Measurements from ENCODE around the gene MYL12B.
A peak's percentile ranks its signal among the peaks of the same experiment; 100 is the strongest.
"Not testable (repeated sequence)": the region's sequence is repeated elsewhere in the genome, so short reads cannot be mapped to it uniquely, and the experiment has no call there.

The MYL12B gene

GRCh38 chr18:3261373-3262233, at the start of gene MYL12B:
TSS of gene MYL12B (plus strand) at chr18:3262133. CDS start at chr18:3272899, 10,766 bp downstream.
- DNase-seq: peak; percentile 23 to 93 (median 71)

GRCh38 chr18:3212657-3213056, 49.3 kb upstream of the MYL12B start:
- DNase-seq: no peak

DNA sequence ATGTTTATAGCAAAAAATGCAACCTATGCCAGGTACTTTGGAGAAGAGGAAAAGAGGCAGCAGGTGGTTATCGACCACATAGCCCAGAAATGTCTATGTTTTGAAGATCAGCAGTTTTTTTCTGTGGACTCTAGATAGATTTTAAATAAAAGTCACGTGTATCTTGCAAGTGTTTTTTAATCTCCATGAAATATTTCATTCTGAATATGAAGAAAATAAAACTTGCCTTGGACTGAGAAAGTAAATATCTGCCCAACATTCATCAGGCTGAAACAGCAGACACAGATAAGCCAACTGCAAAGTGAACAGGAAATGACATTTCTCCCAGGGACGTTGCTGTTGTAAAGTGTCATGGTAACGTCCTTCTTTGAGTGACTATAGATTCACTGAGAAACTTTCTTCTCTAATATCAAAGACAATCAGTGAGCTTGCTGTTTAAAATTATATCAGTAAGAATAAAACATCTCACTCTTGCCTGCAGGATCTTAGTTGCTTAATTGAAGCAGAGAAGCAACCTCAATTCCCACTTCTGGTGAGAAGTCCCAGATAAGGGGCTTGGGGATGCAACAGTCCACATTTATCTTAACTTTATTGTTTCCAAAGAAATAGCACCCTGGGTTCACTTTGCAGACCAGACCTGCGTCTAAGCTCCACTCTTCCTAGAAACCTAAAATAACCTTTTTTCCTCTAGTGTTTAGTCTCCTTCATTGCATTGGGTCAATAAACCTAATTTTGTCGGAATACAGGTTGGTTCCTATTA, 48.5 kb upstream of the MYL12B start:
- DNase-seq: no peak

- no peak for DNase-seq
Measured at GRCh38 chr18:3214855-3215637, 46.9 kb upstream of the MYL12B start.

DNA sequence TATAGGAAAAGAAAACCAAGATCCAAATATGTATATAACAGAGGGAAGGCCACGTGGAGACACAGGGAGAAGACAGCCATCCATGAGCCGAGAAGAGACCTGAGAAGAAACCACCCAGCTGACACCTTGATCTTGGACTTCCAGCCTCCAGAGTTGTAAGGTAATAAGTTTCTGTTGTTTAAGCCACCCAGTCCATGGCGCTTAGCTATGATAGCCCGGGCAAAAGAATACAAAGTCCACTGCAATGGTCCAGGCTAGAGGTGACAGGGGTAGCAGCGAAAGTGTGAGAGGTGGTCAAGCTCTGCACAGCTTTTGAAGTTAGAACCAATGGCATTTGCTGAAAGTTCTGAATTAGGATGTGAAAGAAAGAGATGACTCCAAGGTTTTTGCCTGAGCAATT, 44.9 kb upstream of the MYL12B start:
- DNase-seq: no peak

- no peak for DNase-seq
Measured at GRCh38 chr18:3217948-3218647, 43.8 kb upstream of the MYL12B start.

DNA sequence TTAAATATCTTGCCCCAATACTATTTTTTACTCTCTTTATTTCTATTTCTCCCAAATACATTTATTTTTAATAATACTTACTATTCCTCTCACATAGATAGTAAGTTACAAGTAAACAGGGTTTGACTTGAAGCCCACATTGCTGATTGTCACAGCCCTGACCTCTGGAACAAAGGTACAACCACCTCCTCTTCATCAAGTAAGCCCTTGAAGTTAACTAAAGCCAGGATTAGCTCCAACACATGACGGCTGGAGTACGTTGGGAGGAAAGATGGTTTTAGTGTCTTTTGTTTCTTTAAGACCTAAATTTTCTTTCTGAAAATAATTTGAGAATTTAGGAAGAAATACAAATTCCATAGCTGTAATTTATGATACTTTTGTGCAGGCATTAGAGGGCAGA, 43.1 kb upstream of the MYL12B start:
- no peak for DNase-seq

GRCh38 chr18:3219241-3219630, 42.7 kb upstream of the MYL12B start:
- no peak for DNase-seq

GRCh38 chr18:3219631-3220335, 42.1 kb upstream of the MYL12B start, which contains the start of gene MYOM1:
TSS of gene MYOM1 (minus strand) at chr18:3219968. CDS start at chr18:3215223, 4,745 bp downstream.
- peak in 1 of 51 donors; percentile 18 for DNase-seq

GRCh38 chr18:3220868-3221267, 41.1 kb upstream of the MYL12B start:
- not testable (repeated sequence) for DNase-seq

- no peak for DNase-seq
Measured at GRCh38 chr18:3221496-3221895, 40.4 kb upstream of the MYL12B start.

DNA sequence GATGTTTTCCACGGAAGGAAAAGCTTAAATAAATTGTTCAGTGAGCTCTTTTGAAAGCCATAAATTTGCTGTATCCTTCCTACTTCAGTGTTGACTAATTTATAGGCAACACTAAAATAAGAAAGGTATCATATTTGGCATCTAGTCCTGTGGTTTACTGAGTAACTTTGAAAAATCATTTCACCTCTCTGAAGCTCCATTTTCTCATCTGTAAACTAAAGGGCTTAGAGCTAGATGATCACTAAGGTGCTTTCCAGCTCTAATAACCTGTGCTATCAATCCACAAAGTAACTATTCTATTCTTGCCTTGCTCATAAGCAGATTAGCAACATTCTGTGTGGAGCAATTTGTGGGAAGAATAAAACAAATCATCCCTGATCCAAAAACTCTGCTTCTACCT, 38.6 kb upstream of the MYL12B start:
- no peak for DNase-seq

GRCh38 chr18:3224223-3224622, 37.7 kb upstream of the MYL12B start:
- no peak for DNase-seq

- DNase-seq: no peak
Measured at GRCh38 chr18:3225588-3225987, 36.3 kb upstream of the MYL12B start.

- no peak for DNase-seq
Measured at GRCh38 chr18:3226048-3226447, 35.9 kb upstream of the MYL12B start.

DNA sequence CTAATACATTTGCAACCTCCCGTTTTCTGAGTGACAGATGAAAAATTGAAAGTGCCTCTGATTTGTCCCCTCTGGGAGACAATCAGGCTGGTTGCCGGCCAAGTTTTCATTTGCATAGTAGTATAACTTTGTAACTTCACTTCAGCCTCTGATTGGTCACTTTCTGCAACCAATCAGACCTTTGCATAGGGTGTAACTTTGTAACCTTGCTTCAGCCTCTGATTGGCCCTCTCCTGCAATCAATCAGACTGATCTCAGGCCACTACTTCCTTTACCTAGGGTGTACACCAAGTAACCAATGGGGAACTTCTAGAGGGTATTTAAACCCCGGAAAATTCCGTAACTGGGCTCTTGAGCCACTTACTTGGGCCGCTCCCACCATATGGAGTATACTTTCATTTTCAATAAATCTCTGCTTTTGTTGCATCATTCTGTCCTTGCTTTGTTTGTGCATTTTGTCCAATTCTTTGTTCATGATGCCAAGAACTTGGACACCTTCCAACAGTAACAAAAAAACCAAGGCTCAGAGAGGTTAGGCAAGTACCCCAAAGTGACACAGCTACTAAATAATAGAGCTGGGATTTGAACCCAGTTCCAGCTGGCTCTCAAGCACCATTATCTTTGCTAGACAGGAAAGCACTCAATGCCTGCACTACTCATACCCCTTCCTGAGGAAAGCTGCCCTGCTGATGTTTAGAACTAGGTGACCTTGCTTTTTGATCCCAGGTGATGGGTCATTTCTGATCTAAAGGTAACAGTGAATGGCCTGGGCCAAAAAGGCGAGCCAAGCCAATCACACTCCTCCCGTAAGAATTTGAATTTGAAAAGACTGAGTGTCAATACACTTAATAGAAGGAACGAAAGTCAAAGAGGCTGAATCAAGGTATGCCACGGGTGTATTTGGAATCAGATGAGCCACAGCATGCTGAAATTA, 31.3 kb upstream of the MYL12B start:
- no peak for DNase-seq

GRCh38 chr18:3233004-3233403, 28.9 kb upstream of the MYL12B start:
- DNase-seq: no peak

GRCh38 chr18:3233433-3234168, 28.3 kb upstream of the MYL12B start:
- DNase-seq: no peak

- peak in 3 of 51 donors; percentile 13 to 32 (median 19) for DNase-seq
Measured at GRCh38 chr18:3234457-3234856, 27.5 kb upstream of the MYL12B start.
